Measurements from ENCODE around the gene DUSP2. TPM values are rescaled to one million over a fixed set of nuclear protein-coding genes. Genes with fewer than 3 reads are reported as not detected.

Gene DUSP2
- total and polyA plus RNA-seq, 10 of the 15 experiments (the other 5 are each of a cell fraction or from before 2014, with no cell fraction given) = 9.7 to 212 (median 57.2) TPM

- TF ChIP-seq IKZF1 (conservative IDR thresholded peaks at IDR 0.05) = peak; percentile 49
These were observed 22.3 kb upstream of the DUSP2 start (continued) for GRCh38 chr2:96167407-96168013.

DNA sequence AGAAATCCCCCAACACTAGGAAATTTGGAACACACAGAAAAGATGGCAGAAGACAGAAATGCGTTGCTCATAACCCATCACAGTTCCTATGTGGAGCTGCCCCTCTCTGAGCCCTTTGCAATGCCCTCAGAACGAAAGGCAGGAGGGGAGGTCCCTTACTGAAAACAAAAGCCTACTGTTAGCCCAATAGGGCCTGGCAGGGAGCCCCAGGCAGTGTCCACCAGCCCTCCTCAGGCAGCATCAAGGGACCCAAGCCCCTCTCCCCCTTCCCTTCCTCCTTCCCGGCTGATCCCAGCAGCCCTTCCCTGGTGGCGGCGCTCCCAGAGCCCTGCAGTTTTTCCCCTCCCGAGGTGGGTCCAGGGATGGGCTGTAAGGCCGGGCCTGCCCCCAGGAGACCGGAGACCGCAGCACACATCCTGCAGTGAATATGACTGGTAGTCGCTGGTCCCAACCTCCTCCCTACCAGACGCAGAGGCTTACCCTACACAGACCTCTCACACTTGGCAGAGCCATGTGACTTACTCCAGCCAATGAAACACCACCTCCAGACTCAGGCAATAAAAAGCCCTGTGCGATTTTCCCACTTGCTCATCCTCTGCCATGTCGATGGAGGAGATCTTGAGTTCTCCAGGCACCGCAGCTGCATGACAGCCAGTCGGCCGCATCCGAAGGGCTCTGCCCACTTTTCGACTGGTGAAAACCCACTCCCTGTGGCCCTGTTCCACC is 19.4 kb upstream of the DUSP2 start:
- H3K4me3 ChIP-seq = peak overlapping the region; percentile 65
- in situ Hi-C loops (cut with MboI) = no loop called here
- intact Hi-C loops (cut with micrococcal nuclease; ENCODE audit: unreplicated experiment) = loop anchor here (1.0 kb wide), 1 partner anchor 18 kb away; no protein-coding TSS in a partner anchor
- H3K79me2 ChIP-seq (ENCODE audit: control insufficient read depth, insufficient read depth, low read length) = no peaks in the 10 kb centered on the region; the same call in none of the 2 replicates
- 1% methylated on average over 18 of the region's 18 CpGs for WGBS (ENCODE audit: insufficient coverage, insufficient replicate concordance, low lambda C conversion rate, missing lambda C conversion rate)
- H3K36me3 ChIP-seq (ENCODE audit: control insufficient read depth in 2 of 2, insufficient read depth in 2 of 2, low read length in 1 of 2) = no peaks in the 10 kb centered on the region
- POLR2A ChIA-PET = interaction anchor here (0.9 to 6.3 kb wide), 8 partner anchors 9 to 171 kb away, joined by 3 to 80 read pairs (median 10); partner anchors contain the start of genes ASTL, DUSP2, NCAPH and STARD7
- peaks cover 51% of the 10 kb centered on the region for H3K4me1 ChIP-seq (ENCODE audit: control insufficient read depth, insufficient read depth, low read length)
- CTCF ChIA-PET = interaction anchor here (0.5 to 5.5 kb wide), 6 partner anchors 10 to 70 kb away, joined by 3 to 68 read pairs (median 14); partner anchors contain the start of genes ASTL and DUSP2
- no TSS peak for BruUV-seq (replicated peaks)
- peak; percentile 95 for FAIRE-seq
- DNase-seq (ENCODE audit: low read depth, low spot score) = peak; percentile 96
- H3K9me3 ChIP-seq (replicated peaks; ENCODE audit: control insufficient read depth, insufficient read depth, low read length) = peaks cover 3% of the 10 kb centered on the region; the same call in 2 of the 3 replicates
- H3K27ac ChIP-seq (ENCODE audit: control insufficient read depth, insufficient read depth) = peak overlapping the region; percentile 100
- ATAC-seq = peak; percentile 85
- RAD21 ChIA-PET (ENCODE audit: unreplicated experiment) = interaction anchor here (1.0 to 5.4 kb wide), 10 partner anchors 9 to 102 kb away, joined by 3 to 59 read pairs (median 6); partner anchors contain the start of genes ASTL and CIAO1
- H3K9ac ChIP-seq (ENCODE audit: control insufficient read depth, insufficient read depth, low read length) = peak overlapping the region; percentile 89
- peak overlapping the region; percentile 74 for H2AFZ ChIP-seq (ENCODE audit: control insufficient read depth, low read depth, low read length)
- SMC1A ChIA-PET (ENCODE audit: uncharacterized antibody, unreplicated experiment) = interaction anchor here (0.8 to 4.1 kb wide), 7 partner anchors 9 to 28 kb away, joined by 3 to 52 read pairs (median 9); partner anchors contain the start of gene ASTL
- H3K27me3 ChIP-seq (replicated peaks in 1 of 2; ENCODE audit: control insufficient read depth in 2 of 2, insufficient read depth in 2 of 2, low read length in 1 of 2) = no peaks in the 10 kb centered on the region
- H4K20me1 ChIP-seq (ENCODE audit: control insufficient read depth, insufficient read depth) = no peaks in the 10 kb centered on the region
- peak overlapping the region; percentile 93 for H3K4me2 ChIP-seq (ENCODE audit: control insufficient read depth, insufficient read depth)
- TF ChIP-seq POLR2A (IDR thresholded peaks at IDR 0.05; ENCODE audit: low read depth, low read length) (peak; percentile 86), POLR2AphosphoS2 (IDR thresholded peaks at IDR 0.05; ENCODE audit: low read depth, low read length) (peak; percentile 90), CTCF (IDR thresholded peaks at IDR 0.05 in 2 of 3, conservative IDR thresholded peaks at IDR 0.05 in 1 of 3; ENCODE audit: control insufficient read depth in 2 of 3, extremely low read depth in 1 of 3, insufficient read depth in 1 of 3, low read depth in 3 of 3, low read length in 3 of 3) (peak in 1 of 3 experiments; percentile 11; a peak in 2 of 6 replicates), BACH1 (IDR thresholded peaks at IDR 0.05; ENCODE audit: borderline replicate concordance) (peak; percentile 32; the same call in 1 of the 2 replicates), ASH2L (IDR thresholded peaks at IDR 0.05; ENCODE audit: borderline replicate concordance, low read depth) (0 out of 2 replicates have a peak, but pooled peaks have one; percentile 3), CHD1 (IDR thresholded peaks at IDR 0.05; ENCODE audit: low read depth, low read length) (no peak), MEF2B (IDR thresholded peaks at IDR 0.05; ENCODE audit: partially characterized antibody, poor library complexity, severe bottlenecking) (peak; percentile 95), CEBPB (IDR thresholded peaks at IDR 0.05; ENCODE audit: borderline replicate concordance in 1 of 2, low read depth in 2 of 2, low read length in 2 of 2) (no peak), USF1 (IDR thresholded peaks at IDR 0.05; ENCODE audit: borderline replicate concordance, extremely low read length, insufficient read depth, low read depth, low read length) (peak; percentile 91)
- TF ChIP-seq, protein P1, sequence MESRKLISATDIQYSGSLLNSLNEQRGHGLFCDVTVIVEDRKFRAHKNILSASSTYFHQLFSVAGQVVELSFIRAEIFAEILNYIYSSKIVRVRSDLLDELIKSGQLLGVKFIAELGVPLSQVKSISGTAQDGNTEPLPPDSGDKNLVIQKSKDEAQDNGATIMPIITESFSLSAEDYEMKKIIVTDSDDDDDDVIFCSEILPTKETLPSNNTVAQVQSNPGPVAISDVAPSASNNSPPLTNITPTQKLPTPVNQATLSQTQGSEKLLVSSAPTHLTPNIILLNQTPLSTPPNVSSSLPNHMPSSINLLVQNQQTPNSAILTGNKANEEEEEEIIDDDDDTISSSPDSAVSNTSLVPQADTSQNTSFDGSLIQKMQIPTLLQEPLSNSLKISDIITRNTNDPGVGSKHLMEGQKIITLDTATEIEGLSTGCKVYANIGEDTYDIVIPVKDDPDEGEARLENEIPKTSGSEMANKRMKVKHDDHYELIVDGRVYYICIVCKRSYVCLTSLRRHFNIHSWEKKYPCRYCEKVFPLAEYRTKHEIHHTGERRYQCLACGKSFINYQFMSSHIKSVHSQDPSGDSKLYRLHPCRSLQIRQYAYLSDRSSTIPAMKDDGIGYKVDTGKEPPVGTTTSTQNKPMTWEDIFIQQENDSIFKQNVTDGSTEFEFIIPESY (IDR thresholded peaks at IDR 0.05) = no peak

Data from GM12878 (cell line).